Amniotic stem cell (primary cell): ENCODE results near the gene RAB11FIP4.

Experiments
- DNase-seq: peaks from one replicate; lab custom pipeline; 2025; lab: John Stamatoyannopoulos, UW

The RAB11FIP4 gene

DNA sequence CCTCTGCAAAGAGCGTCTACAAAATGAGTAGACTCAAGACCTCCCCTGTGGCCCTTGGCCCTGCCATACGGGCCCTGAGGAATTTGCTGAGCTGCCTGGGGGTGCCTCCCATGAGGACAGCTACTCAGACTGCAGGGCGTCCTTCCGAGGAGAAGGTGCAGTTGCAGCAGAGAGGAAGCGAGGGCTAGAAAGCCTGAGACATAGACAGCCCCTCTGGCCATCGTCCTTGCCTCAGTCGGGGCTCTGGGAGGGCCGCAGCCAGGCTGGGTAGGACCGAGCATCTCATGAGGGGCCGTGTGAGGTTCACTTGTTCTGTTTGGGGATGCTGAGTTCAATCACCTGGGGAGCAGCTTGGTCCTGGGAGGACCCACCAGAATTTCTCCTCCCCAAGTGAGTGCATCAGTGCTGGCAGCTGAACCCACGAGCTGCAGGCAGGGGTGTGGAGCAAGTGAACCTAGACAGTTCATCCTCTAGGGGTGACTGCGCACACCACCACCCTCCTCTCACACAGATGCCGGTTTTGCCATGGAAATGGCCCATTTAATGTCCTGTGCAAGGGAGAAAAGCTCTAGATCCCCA is 20.3 kb downstream of the RAB11FIP4 start:
- no peak for DNase-seq

DNA sequence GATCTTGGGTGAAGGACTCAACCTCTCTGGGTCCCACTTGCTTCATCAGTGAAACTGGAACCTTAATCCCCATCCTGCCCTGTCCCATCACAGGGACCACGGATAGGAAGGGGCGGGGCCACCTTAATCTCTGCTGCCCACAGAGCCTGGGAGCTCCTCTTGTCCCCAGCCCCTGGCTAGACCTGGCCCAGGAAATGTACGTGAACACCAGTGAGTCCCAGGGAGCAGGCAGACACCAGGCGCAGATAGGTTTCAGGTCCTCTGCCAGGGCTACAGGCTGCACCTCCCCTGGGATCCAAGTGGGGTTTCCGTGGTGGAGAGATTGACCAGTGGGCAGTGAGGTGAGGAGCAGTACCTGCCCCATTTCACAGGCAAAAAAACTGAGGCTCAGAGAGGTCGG is 21.0 kb downstream of the RAB11FIP4 start:
- no peak for DNase-seq

DNA sequence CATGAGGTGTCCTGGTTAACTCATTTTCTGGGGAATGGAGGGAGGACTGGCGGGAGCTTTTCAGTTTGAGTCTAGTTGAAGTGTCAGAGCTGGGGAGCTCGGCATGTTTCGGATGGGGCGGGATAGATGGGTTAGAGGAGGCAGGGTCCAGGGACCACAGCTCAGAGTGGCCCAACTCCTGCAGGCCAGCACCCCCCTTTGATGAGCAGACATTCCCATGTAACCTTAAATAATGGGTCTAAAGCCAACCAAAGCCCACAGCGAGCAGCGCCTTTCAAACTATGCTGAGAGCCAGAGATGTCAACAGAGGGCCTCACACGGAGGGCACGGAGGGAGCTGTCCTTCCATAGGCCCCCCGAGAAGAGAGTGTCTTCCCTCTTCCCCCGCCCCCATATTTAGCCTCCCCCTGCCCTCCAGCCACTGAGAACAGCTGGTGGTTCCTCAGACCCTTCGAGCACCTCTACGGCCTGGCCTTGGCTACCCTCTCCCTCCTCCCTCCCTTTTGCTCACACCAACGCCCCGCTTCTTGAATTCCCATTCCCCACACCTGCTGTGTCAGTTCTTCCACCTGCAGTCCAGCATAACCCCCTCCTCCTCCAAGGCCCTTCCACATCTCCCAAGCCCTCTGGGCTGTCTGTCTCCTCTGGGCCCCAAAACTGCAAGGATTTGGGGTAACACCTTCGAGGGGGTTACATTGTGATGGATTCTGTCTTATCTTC is 21.8 kb downstream of the RAB11FIP4 start:
- DNase-seq = no peak

DNA sequence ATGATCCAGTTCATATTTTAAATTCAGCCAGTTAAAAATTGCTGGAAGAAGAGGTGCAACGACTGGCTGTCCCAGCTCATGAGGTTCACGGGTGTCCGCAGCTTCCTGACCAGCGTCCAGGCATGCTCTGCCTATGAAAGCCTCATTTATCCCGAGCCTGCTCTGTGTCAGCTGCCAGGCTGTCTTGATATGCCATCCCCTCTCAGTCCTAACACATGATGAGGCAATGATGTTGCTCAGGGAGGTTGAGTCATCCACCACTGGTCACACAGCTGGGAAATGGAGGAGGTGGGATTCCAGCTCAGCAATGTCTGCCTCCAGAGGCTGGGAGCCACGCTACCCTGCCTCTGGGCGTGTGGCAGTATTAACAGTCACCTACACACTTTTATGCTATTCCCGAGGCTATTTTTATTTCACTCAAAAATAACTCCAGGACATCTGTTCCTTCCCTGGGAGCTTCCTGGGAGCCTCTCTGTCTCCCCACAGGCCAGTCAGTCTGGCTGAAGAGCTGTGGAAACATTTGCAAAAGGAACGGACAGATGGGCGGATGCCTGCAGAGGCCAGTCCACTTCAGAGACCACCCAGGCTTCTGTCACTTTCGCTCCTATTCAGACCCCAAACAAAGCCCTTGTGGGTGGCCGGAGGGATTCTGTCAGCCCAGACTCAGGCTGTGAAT is 22.5 kb downstream of the RAB11FIP4 start:
- no peak for DNase-seq

DNA sequence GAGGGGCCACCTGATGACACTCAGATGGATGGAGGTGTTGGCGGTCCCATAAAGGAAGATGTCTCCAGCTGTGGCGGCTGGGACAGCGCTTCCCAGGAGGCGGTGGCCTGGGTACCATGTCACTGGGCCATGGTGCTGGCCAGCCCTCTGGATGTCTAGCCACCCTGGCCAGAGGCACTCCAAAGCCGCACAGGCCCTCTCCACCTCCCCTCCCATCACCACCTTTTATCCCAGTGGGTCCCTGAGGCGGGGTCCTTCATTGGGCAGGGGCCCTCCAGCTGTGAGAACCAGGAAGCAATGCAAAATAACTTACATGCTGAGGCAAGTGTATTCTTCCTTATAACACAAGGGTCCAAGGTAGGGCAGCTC is 23.1 kb downstream of the RAB11FIP4 start:
- DNase-seq = no peak

DNA sequence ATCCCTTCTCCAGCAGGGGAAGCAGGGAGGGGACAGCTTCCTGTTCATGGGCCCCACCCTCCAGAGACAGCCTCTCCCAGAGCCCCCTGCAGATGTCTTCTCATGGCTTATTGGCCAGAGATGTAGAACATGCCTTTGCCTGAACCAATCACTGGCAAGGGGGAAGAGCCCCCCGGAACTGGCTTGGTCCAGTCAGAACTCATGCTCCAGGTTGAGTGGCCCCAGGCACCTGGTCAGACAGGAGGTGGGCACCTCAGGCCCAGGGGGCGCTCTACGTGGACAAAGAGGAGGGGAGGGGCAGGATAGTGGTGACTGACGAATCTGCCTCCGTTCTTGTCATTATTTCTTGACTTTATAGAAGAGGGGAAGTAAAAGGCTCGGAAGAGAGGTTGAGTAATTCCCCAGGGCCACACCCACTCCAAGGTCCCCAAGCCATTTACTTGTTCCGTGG is 23.6 kb downstream of the RAB11FIP4 start:
- DNase-seq = no peak

DNA sequence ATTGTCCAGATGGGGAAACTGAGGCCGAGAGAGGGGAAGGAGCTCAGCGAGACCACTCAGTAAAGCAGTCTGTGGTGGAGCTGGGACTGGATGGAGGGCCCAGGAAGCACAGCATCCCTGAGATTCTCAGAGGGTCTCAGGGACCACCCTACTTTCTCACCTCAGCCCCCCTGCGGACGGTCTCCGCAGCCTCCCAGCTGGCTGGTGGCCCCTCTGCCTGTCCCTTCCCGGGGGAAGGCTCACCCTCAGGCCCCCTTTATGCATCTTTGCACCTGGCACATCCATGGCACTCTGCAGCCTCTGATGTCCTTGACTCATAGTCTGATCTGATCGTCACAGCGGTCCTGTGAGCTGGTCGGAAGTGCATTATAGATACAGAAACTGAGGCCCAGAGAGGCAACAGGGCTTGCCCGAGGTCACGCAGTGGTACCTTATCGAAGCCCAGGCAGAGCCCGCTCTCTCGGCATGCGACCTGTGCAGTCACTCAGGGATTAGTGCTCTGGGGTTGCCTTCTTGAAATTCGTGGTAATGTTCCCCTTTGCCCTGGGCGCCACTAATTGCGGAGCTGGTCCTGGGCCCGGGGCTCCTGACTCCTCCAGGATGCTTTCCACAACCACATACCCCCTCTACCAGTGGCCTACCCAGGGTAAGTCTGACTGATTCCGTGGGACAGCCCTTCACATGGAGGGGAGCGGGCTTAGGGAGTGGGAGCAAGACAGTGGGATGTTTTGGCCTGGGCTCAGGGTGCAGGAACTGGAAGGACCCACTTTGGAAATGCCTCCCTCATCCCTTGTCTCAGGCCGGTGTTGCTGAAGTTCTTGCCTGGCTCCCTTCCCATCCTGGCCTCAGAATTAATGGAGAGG is 24.4 kb downstream of the RAB11FIP4 start:
- no peak for DNase-seq

DNA sequence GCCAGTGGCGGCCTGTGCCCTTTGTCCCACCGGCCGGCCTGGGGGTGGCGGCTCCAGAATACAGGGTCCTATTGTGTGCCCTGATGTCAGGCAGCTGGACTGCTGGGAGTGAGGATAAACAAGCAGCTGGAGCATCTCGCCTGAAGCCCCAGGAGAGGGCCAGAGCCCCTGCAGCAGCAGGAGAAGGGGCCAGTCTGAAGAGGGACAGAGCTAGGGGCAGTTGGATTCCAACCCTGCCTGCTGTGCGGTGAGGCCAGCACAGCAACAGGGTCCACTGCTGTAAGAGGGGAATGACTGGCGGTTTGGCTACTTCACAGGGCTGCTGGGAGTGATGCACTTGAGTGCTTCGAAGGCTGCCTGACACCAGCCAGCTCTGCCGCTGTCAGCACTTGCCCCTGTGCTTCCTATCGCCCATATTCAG is 25.0 kb downstream of the RAB11FIP4 start:
- no peak for DNase-seq

DNA sequence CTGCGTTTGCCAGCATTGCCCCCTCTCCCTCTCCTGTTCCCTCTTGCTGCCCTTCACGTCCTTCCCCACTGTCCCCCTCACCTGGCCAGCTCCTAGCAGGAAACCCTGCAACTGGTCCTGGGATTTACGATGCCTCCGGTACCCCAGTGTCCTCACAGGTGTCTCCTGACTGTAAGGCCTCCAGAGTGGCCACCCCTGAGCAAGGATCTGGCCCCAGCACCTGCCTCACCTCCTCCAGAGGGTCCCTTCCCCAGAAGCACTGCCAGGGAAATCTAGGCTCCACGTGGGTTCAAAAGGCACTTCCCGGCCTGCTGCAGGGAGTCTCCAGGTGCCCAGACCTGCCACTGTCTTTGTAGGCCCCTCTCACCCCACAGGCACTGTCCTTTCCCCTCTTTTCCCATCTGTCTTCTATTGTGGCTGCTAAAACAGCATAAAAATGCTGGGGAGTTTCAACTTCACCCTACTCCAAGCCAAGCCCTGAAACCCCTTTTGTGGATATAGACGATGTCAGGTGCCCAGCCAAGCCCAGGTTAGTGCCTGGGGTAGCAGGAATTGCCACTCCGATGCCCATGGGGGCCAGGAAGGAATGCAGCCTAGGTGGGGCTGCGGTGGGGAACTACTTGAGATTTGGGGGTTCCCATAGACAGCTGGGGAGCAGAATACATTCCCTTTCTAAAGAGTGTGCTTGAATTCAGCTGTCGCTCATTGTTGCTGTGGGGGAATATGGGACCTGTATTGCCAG is 25.7 kb downstream of the RAB11FIP4 start:
- DNase-seq = no peak

DNA sequence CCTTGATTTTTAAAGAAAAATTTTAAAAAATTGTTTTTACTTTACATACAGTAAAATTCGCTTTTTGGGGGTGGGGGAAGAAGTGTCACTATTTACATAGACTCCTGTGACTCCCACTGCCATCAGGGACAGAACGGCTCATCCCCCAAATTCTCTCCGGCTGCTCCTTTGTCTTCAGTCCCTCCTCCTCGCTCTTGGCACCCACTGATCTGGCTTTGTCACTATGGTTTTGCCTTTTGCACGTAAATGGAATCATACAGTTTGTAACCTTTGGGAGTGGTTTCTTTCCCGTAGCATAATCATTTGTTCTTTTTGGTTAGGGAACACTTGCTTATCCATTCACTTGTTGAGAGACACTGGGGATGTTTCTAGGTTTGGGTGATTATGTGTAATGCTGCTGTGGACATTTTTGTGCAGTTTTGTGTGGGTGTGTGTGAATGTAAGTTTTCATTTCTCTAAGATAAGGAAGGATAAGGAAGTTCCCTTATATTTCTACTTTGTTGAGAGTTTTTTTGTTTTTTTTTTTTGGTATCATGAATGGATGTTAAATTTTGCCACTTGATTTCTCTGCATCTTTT is 27.4 kb downstream of the RAB11FIP4 start:
- no peak for DNase-seq

DNA sequence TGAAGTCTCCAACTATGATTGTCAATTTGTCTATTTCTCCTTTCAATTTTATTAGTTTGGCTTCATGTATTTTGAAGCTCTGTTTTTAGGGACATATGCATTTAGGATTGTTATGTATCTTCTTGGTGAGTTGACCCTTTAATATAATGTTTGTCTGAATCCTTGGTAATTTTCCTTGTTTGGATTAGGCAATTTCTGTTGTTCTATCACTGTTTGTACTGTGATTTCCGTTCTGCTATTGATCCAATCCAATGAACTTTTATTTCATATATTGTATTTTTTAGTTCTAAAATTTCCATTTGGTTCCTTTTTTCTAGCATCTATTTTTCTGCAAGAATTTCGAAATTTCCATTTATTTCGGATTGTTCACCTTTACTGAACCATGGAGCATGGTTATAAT is 31.0 kb downstream of the RAB11FIP4 start:
- DNase-seq = no peak

DNA sequence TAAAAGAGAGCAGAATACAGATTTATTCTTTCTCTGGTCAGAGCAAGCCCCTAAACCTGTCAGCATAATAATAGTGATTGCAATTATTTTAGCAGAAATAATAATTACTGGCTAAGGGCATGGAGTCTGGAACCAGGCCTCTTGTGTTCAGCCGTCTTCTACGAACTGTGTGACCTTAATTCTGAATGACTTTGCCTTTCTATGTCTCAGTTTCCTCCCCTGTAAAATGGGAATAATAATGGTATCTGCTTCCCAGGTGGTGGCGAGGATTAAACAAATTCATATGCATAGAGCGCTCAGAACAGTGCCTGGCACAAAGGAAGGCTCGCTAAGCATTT is 33.4 kb downstream of the RAB11FIP4 start:
- no peak for DNase-seq

DNA sequence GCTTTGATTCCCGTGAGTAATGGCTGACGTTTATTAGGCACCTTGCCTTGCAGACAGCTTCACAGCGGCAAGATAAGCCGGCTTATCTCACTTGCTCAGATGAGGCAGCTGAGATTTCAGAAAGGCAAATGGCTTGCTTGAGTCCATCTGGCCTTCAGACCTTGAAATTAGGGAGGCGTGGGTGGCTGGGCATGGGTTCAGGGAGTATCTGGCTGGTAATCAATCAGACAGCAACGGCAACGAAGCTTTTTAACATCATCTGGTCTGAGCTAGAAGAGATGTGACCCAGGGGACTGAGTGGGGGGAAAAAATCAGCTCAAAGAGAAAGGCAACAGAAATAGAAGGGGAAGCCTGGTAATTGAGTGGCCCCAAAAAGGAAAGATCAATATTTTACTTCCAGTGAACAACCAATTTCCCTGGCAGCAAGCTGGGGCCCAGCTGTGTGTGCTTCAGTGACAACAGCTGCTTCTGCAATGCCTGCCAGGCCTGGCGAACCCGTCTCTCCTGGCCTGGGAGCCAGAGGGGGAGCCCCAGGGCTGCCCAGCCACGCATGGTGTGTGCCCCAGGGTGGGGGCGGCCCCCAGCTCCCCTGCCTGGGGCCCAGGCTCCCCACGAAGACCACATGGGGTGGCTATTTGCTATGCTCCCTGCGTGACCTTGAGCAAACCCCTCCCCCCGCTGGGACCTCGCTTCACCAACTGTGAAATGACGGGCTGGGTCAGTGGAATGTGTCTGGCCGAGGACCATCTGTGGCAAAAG is 34.0 kb downstream of the RAB11FIP4 start:
- DNase-seq = no peak

DNA sequence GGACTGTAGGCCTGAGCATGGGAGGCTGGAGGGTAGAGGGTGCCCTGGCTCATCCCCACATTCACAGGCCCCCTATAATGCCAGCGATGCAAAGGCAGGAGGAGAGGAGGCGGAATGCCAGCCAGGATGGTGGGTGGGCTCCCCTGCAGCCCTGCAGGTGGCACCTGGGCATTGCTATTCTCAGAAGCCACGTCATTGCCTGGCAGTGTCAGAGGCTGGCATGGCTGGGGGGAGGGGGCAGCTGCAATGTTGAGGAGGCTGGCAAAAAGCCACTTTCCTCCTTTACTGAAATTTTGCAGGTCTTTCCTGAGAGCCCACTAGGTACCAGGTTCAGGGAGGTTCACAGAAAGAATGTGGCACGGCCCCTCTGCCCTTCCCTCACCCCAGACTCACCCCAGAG is 36.2 kb downstream of the RAB11FIP4 start:
- DNase-seq = no peak

DNA sequence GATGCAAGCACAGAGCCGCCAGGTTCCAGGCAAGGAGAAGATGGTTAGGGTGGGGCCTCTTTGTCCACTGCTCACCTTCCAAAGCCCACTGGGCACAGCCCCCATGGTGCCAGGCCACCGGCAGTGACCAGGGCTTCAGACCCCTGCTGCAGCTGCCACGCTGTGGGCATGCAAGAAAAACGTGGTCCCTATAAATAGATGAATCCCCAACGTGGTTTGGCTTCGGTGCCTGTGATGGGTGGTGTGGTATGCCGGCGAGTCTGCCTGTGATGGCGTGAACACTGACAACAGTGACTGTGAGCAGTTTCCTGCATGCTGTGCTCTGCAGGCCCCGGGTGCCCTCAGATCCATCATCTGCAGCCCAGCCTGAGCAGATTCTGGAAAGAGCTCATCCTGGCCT is 36.6 kb downstream of the RAB11FIP4 start:
- no peak for DNase-seq

DNA sequence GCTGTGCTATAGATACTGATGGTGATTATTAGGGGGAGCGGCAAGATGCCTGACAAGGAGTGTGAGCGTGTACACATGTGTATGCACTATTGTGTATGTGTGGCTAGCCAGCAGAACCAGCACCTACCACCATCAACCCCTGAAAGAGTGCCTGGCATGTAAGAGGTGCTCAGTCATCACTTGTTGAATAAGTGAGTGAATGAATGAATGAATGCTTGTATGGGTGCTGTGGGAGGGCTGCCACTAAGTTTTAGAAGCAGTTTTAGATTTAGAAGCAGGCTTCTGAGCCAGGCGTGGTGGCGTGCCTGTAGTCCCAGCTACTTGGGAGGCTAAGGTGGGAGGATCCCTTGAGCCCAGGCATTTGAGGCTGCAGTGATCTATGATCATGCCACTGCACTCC is 37.0 kb downstream of the RAB11FIP4 start:
- no peak for DNase-seq

DNA sequence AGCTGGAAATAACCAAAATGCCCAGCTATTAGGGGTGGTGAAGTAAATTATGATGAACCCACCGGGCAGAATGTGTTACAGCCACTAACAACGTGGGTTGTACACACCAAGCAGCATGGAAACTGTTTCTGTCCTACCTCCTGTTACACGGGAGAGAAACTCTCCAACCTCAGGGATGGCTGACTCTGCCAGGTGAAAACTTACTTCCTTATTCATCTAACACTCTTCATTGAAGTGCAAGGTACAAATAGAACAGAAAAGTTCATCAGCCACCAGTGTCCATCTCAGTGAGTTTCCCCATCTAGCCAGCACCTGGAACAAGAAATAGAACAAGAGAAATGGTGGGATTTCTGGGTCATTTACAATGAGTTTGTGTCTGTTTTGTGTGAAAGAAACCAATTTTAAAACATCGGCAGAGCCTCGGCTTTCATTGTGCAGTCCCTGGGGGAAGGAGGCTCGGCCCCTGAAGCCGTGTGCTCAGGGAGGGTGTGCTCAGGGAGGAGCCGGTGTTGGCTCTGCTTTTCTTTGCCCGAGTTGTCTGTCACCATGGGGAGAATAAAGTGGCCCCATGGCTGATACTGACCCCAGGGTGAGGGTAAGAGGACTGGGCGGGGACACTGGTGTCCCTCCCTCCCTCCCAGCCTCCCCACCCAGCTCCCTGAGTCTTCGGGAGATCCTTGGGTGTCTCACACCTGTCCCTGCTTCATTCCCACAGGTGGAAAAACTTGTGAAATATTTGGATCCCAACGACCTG is 39.8 kb downstream of the RAB11FIP4 start:
- no peak for DNase-seq

DNA sequence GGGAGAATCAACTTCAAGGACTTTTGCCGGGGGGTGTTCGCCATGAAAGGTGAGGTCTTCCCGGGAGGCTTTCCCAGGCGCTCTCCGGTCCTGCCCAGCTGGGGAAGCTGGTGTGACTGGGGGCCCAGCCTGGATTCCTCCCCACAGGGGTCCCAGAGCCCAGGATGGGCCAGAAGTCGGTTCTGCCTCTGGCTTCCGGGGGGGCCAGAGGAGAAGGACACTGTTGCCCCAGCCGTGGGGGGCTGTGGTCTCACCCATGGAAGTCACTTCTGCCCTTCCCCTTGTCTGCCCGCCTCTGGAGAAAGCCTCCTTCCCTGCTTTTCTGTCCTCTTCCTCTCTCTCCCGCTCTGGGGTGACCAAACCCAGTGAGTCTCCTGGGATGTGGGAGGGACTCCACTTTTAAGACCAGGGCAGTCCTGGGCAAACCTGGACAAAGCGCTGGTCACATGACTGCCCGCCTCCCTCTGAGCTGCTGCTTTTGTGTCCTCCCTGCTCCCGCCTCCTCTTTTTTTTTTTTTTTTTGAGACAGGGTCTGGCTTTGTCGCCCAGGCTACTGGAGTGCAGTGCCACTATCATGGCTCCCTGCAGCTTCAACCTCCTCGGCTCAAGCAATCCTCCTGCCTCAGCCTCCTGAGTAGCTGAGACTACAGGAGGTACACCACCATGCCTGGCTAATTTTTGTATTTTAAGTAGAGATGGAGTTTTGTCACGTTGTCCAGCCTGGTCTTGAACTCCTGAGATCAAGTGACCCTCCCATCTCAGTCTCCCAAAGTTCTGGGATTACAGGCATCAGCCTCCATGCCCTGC is 40.6 kb downstream of the RAB11FIP4 start:
- no peak for DNase-seq

DNA sequence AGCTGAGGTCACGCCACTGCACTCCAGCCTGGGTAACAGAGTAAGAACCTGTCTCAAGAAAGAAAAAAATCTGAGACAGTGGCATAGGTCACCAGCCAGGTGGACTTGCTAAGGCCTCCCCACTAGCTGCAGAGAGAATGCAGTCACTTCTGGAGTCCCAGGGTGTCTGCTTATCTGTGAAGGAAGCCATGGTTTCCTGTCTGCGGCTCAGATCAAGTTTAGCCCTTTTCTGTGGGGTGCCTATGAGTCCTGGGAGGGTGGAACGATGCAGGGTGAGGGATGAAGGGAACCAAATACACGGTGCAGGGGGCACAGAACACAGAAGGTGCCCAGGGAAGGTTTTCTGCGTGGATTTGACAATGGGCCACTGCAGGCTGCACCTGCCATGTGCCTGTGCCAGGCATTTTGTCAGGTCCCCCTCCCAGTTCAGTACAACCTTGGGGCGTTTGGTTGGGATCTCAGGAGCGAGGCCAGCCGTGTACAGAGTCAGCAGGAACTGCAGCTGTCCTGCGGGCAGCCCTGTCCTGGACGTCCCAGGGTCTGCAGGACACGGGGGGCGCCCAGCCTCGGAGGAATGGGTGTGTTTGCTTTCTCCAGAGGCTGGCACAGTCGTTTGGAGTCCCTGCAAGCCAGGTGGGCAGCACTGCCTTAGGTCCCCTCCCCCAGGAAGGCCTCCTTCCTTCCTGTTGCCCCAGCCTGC is 41.8 kb downstream of the RAB11FIP4 start:
- DNase-seq = no peak
